WTC11 (cell line): ENCODE results near the gene SMOC2. TPM values are rescaled to one million over a fixed set of nuclear protein-coding genes. Genes with fewer than 3 reads are reported as not detected.
"Not testable (repeated sequence)": the region's sequence is repeated elsewhere in the genome, so short reads cannot be mapped to it uniquely, and the experiment has no call there.

Experiments
- ATAC-seq: fragments of 200-7000 bp; cut with Tn5 transposase; 2 replicates; pipeline ENCODE4 v1.10.0; 2021; ENCODE audit warnings: mild to moderate bottlenecking, moderate library complexity
- CTCF ChIA-PET: fragments of 300-600 bp; sonication (Branson Sonifier 250); formaldehyde crosslinking; loops from one replicate; lab custom pipeline; 2021; ENCODE audit warnings: antibody characterized with exemption; lab: Charles Lee
- POLR2A ChIA-PET: fragments of 350-600 bp; sonication (Branson Sonifier 250); formaldehyde crosslinking; loops from one replicate; lab custom pipeline; 2021; ENCODE audit warnings: antibody characterized with exemption; lab: Charles Lee
- DNase-seq: peaks from one replicate; pipeline ENCODE4 v3.0.0; 2021; ENCODE audit warnings: low spot score
- H3K27ac Mint-ChIP-seq: 2 replicates; pipeline ENCODE4 v1.8.0; 2021; ENCODE audit warnings: mixed read lengths
- H3K27me3 Mint-ChIP-seq: 2 replicates; pipeline ENCODE4 v1.8.0; 2021; ENCODE audit warnings: low read depth, mild to moderate bottlenecking, moderate library complexity, mixed read lengths
- H3K36me3 Mint-ChIP-seq: 2 replicates; pipeline ENCODE4 v1.8.0; 2021; ENCODE audit warnings: mixed read lengths
- H3K4me1 Mint-ChIP-seq: 2 replicates; pipeline ENCODE4 v1.8.0; 2022; ENCODE audit warnings: mixed read lengths
- H3K4me3 Mint-ChIP-seq: 2 replicates; pipeline ENCODE4 v1.8.0; 2021; ENCODE audit warnings: mild to moderate bottlenecking, moderate library complexity, mixed read lengths
- H3K9me3 Mint-ChIP-seq: 2 replicates; pipeline ENCODE4 v1.8.0; 2021; ENCODE audit warnings: mixed read lengths
- ATF1 ChIP-seq: sonication (generic); formaldehyde crosslinking; IDR thresholded peaks from 2 replicates; pipeline ENCODE4 v1.8.1; 2023; ENCODE audit warnings: mild to moderate bottlenecking, moderate library complexity, missing genetic modification reagents
- ATF2 ChIP-seq: sonication (generic); formaldehyde crosslinking; IDR thresholded peaks from 2 replicates; pipeline ENCODE4 v1.8.1; 2022; ENCODE audit warnings: low read depth, missing genetic modification reagents, borderline replicate concordance
- ATF3 ChIP-seq: sonication (generic); formaldehyde crosslinking; conservative IDR thresholded peaks from 2 replicates; pipeline ENCODE4 v1.8.1; 2022; ENCODE audit warnings: mild to moderate bottlenecking, missing genetic modification reagents
- ATF6 ChIP-seq: sonication (generic); formaldehyde crosslinking; IDR thresholded peaks from 2 replicates; pipeline ENCODE4 v1.8.1; 2023; ENCODE audit warnings: mild to moderate bottlenecking, missing genetic modification reagents
- CBFB ChIP-seq: sonication (generic); formaldehyde crosslinking; IDR thresholded peaks from 2 replicates; pipeline ENCODE4 v1.8.1; 2022; ENCODE audit warnings: mild to moderate bottlenecking, low read depth, missing genetic modification reagents
- CREM ChIP-seq: sonication (generic); formaldehyde crosslinking; IDR thresholded peaks from 2 replicates; pipeline ENCODE4 v1.8.1; 2022; ENCODE audit warnings: mild to moderate bottlenecking, missing genetic modification reagents, moderate library complexity
- FOXJ3 ChIP-seq: sonication (generic); formaldehyde crosslinking; IDR thresholded peaks from 2 replicates; pipeline ENCODE4 v1.9.0; 2021; ENCODE audit warnings: missing genetic modification reagents, mild to moderate bottlenecking, borderline replicate concordance
- GRHL2 ChIP-seq: fragments of 250-450 bp; sonication (Bioruptor Pico); IDR thresholded peaks from 2 replicates; pipeline ENCODE4 v1.8.0; 2022; ENCODE audit warnings: mild to moderate bottlenecking, moderate library complexity; ENCODE audit not compliant: insufficient replicate concordance, severe bottlenecking
- GTF2I ChIP-seq: fragments of 250-450 bp; sonication (Bioruptor Pico); conservative IDR thresholded peaks from 2 replicates; pipeline ENCODE4 v1.4.0; 2021; ENCODE audit warnings: mild to moderate bottlenecking
- IRF2 ChIP-seq: sonication (generic); formaldehyde crosslinking; IDR thresholded peaks from 2 replicates; pipeline ENCODE4 v1.8.0; 2022; ENCODE audit warnings: low read depth, missing genetic modification reagents, borderline replicate concordance
- JAZF1 ChIP-seq: fragments of 250-450 bp; sonication (Bioruptor Pico); IDR thresholded peaks from 2 replicates; pipeline ENCODE4 v1.9.0; 2021; ENCODE audit warnings: moderate library complexity, mild to moderate bottlenecking, inconsistent platforms
- MAX ChIP-seq: sonication (generic); formaldehyde crosslinking; IDR thresholded peaks from 2 replicates; pipeline ENCODE4 v1.8.0; 2022; ENCODE audit warnings: mild to moderate bottlenecking, missing genetic modification reagents
- NR1H2 ChIP-seq: sonication (generic); formaldehyde crosslinking; IDR thresholded peaks from 2 replicates; pipeline ENCODE4 v1.9.0; 2021; ENCODE audit warnings: mild to moderate bottlenecking, moderate library complexity, missing genetic modification reagents
- OVOL2 ChIP-seq: fragments of 250-450 bp; sonication (Bioruptor Pico); IDR thresholded peaks from 2 replicates; pipeline ENCODE4 v1.9.0; 2021; ENCODE audit warnings: mild to moderate bottlenecking, borderline replicate concordance
- RELA ChIP-seq: sonication (generic); formaldehyde crosslinking; IDR thresholded peaks from 2 replicates; pipeline ENCODE4 v1.8.1; 2022; ENCODE audit warnings: missing genetic modification reagents, mild to moderate bottlenecking, borderline replicate concordance
- ZNF121 ChIP-seq: sonication (generic); formaldehyde crosslinking; IDR thresholded peaks from 2 replicates; pipeline ENCODE4 v1.8.0; 2023; ENCODE audit warnings: missing genetic modification reagents
- total RNA-seq: library from RNA; stranded (reverse); gene quantifications from 3 replicates; pipeline ENCODE4 v1.2.3, GENCODE V29; 2021
- TF ChIP-seq, protein P1 (sequence below): sonication (generic); formaldehyde crosslinking; IDR thresholded peaks from 2 replicates; pipeline ENCODE4 v1.8.1; 2022; ENCODE audit warnings: low read depth, mild to moderate bottlenecking, moderate library complexity, missing genetic modification reagents, borderline replicate concordance

The SMOC2 gene
- total RNA-seq, 1 experiment from 2014 or later: 3.9 TPM

DNA sequence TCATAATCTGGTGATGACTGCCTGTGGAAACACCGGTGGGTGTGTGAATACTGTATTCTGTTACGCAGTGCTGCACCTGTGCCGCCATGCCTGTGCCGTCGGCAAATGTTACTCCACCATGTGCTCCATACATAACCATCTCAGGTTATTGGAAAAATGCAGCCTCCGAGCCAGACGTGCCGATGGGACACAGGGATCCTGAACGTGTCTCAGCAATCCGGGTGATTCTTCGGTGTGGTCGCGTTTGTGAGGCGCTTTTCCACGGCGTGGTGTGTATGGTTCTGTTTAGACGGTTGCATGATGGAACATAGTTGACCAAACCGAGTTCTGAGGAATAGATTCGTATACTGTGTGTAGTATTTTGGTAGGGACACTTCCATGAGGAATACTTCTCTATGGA, 130.3 kb downstream of the SMOC2 start:
- ATAC-seq (no peak), DNase-seq (no peak)
- CTCF ChIA-PET: no interaction called here
- Mint-ChIP-seq H3K4me3 (no peak overlapping the region), H3K9me3 (no peaks in the 10 kb centered on the region), H3K36me3 (no peaks in the 10 kb centered on the region), H3K27me3 (no peaks in the 10 kb centered on the region), H3K27ac (no peak overlapping the region), H3K4me1 (peaks cover 12% of the 10 kb centered on the region)
- POLR2A ChIA-PET: no interaction called here
- TF ChIP-seq JAZF1: no peak

GRCh38 chr6:168573276-168573835, 132.4 kb downstream of the SMOC2 start:
- peaks cover 12% of the 10 kb centered on the region for H3K4me1 Mint-ChIP-seq
- DNase-seq, H3K36me3 Mint-ChIP-seq, CTCF ChIA-PET, POLR2A ChIA-PET, H3K4me3 Mint-ChIP-seq, ATAC-seq, H3K27ac Mint-ChIP-seq, H3K27me3 Mint-ChIP-seq, H3K9me3 Mint-ChIP-seq: not testable (repeated sequence)

GRCh38 chr6:168574075-168574698, 133.2 kb downstream of the SMOC2 start:
- no peak overlapping the region for H3K27ac Mint-ChIP-seq

GRCh38 chr6:168574699-168575195, 133.8 kb downstream of the SMOC2 start:
- Mint-ChIP-seq H3K27me3 (no peaks in the 10 kb centered on the region), H3K9me3 (no peaks in the 10 kb centered on the region), H3K27ac (no peak overlapping the region), H3K36me3 (no peaks in the 10 kb centered on the region), H3K4me1 (peaks cover 12% of the 10 kb centered on the region), H3K4me3 (no peak overlapping the region)
- DNase-seq: no peak
- ATAC-seq: peak; percentile 60
- POLR2A ChIA-PET: no interaction called here
- no peak for TF ChIP-seq ATF6 (CRISPR knock-in tag)
- 0 out of 2 replicates have a peak, but pooled peaks have one; percentile 17 for TF ChIP-seq MAX
- CTCF ChIA-PET: interaction anchor here (0.6 to 1.9 kb wide), 3 partner anchors 11 to 37 kb away, joined by 3 to 12 read pairs (median 3); no protein-coding TSS in a partner anchor

More at GRCh38 chr6:168574075-168574698, 133.2 kb downstream of the SMOC2 start:
- ChIA-PET POLR2A (no interaction called here), CTCF (interaction anchor here (0.6 to 1.9 kb wide), 3 partner anchors 11 to 36 kb away, joined by 3 to 12 read pairs (median 3); no protein-coding TSS in a partner anchor)
- peak; percentile 30; the same call in 1 of the 2 replicates for ATAC-seq
- Mint-ChIP-seq H3K4me1 (peaks cover 12% of the 10 kb centered on the region), H3K27me3 (no peaks in the 10 kb centered on the region), H3K4me3 (no peak overlapping the region), H3K36me3 (no peaks in the 10 kb centered on the region), H3K9me3 (no peaks in the 10 kb centered on the region)
- DNase-seq: no peak
- no peak for TF ChIP-seq RELA (CRISPR knock-in tag)

DNA sequence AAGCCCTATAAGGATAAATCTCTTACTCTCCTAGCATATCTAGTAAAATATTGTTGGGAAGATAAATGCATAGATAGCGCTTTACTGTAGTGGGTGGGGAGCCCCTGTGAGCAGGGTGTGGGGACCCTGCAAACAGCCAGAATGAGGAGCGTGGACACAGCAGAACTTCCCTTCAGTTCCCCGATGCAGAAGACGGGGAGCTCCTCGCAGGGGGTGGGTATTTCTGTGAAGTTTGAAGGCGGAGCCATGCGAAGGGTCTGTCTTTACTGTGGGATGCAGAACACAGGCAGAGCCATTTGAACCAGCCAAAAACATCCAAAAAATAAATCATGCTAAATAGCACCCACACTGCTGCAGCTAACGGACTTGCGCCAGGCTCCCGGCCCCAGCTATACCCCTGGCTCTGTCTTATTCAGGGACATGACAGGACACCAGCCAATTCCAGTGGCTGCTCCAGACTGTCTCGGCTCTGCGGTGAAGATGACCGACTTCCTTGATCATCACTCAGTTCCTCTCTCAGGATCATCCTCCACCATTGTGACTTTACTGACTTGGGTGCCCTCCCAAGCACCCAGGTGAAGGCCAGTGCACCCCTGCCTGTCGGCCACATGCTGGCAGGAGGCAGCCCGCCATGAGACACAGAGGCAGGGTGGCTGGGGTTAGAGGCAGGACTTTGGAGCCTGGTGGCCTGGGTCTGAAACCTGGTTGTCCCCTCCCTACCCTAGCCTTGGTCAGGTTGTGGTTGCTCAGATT, 134.5 kb downstream of the SMOC2 start:
- no peaks in the 10 kb centered on the region for H3K9me3 Mint-ChIP-seq
- ATAC-seq (no peak), DNase-seq (no peak)
- H3K4me1 Mint-ChIP-seq: peaks cover 12% of the 10 kb centered on the region
- POLR2A ChIA-PET: no interaction called here
- no peak overlapping the region for H3K27ac Mint-ChIP-seq
- no peaks in the 10 kb centered on the region for H3K27me3 Mint-ChIP-seq
- H3K4me3 Mint-ChIP-seq: no peak overlapping the region
- no peaks in the 10 kb centered on the region for H3K36me3 Mint-ChIP-seq
- CTCF ChIA-PET: interaction anchor here (1.2 to 1.9 kb wide), 2 partner anchors 12 to 35 kb away, joined by 3 to 12 read pairs; no protein-coding TSS in a partner anchor
- TF ChIP-seq ATF3 (CRISPR knock-in tag) (no peak), OVOL2 (CRISPR knock-in tag) (no peak), ZNF121 (no peak), ATF1 (CRISPR knock-in tag) (no peak), GTF2I (CRISPR knock-in tag) (no peak), CBFB (CRISPR knock-in tag) (no peak), FOXJ3 (CRISPR knock-in tag) (no peak), IRF2 (CRISPR knock-in tag) (no peak), ATF2 (CRISPR knock-in tag) (no peak), GRHL2 (CRISPR knock-in tag) (no peak), CREM (CRISPR knock-in tag) (no peak), NR1H2 (CRISPR knock-in tag) (no peak)
- TF ChIP-seq, protein P1, sequence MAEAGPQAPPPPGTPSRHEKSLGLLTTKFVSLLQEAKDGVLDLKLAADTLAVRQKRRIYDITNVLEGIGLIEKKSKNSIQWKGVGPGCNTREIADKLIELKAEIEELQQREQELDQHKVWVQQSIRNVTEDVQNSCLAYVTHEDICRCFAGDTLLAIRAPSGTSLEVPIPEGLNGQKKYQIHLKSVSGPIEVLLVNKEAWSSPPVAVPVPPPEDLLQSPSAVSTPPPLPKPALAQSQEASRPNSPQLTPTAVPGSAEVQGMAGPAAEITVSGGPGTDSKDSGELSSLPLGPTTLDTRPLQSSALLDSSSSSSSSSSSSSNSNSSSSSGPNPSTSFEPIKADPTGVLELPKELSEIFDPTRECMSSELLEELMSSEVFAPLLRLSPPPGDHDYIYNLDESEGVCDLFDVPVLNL: no peak
